ENCODE measurements around the gene GPAM. TPM values are rescaled to one million over a fixed set of nuclear protein-coding genes. Genes with fewer than 3 reads are reported as not detected.

Gene GPAM
- total and polyA plus RNA-seq, 7 experiments from 2014 or later = 2.6 to 11.3 (median 4.3) TPM

GRCh38 chr10:112140110-112140970, 43.2 kb downstream of the GPAM start:
- peaks cover 0 to 4% (median 0%) of the 10 kb centered on the region in 7 donors for H3K4me1 Mint-ChIP-seq
- no peak overlapping the region for H3K4me3 ChIP-seq (ENCODE audit: low read length)
- intact Hi-C loops (cut with micrococcal nuclease) = loop anchor here (1.0 to 2.0 kb wide), 3 partner anchors 175 to 1394 kb away; no protein-coding TSS in a partner anchor
- ChIA-PET POLR2A (no interaction called here), CTCF (interaction anchor here (0.7 to 1.1 kb wide), 3 partner anchors 18 to 1531 kb away, joined by 3 read pairs; no protein-coding TSS in a partner anchor)
- no peak overlapping the region for H3K4me3 Mint-ChIP-seq
- peaks cover 0 to 9% (median 0%) of the 10 kb centered on the region in 5 donors for H3K27me3 Mint-ChIP-seq
- no peaks in the 10 kb centered on the region for H3K9me3 Mint-ChIP-seq
- H3K27ac Mint-ChIP-seq = no peak overlapping the region
- no peaks in the 10 kb centered on the region for H3K36me3 ChIP-seq (ENCODE audit: control insufficient read depth in 2 of 3, insufficient read depth in 3 of 3, low read length in 3 of 3)
- no peaks in the 10 kb centered on the region for H3K4me1 ChIP-seq (ENCODE audit: control insufficient read depth in 2 of 2, insufficient read depth in 2 of 2, low read length in 2 of 2)
- DNase-seq (peak; percentile 15 to 72 (median 43)), ATAC-seq (peak; percentile 87)
- H3K27me3 ChIP-seq (ENCODE audit: control insufficient read depth in 2 of 2, insufficient read depth in 2 of 2, low read length in 2 of 2) = no peaks in the 10 kb centered on the region
- H3K36me3 Mint-ChIP-seq = no peaks in the 10 kb centered on the region
- H3K27ac ChIP-seq (ENCODE audit: low read depth, low read length) = no peak overlapping the region
- H3K9me3 ChIP-seq (ENCODE audit: control insufficient read depth in 2 of 3, low read length in 3 of 3) = no peaks in the 10 kb centered on the region

GRCh38 chr10:112139176-112139575, 44.4 kb downstream of the GPAM start:
- CTCF ChIA-PET = interaction anchor here (0.8 to 0.9 kb wide), 2 partner anchors 14 to 299 kb away, joined by 3 read pairs; no protein-coding TSS in a partner anchor
- H3K4me3 Mint-ChIP-seq = no peak overlapping the region
- peaks cover 0 to 9% (median 0%) of the 10 kb centered on the region in 5 donors for H3K27me3 Mint-ChIP-seq
- no peaks in the 10 kb centered on the region for H3K27me3 ChIP-seq (ENCODE audit: control insufficient read depth in 2 of 2, insufficient read depth in 2 of 2, low read length in 2 of 2)
- no peaks in the 10 kb centered on the region for H3K9me3 Mint-ChIP-seq
- H3K36me3 Mint-ChIP-seq = no peaks in the 10 kb centered on the region
- no peaks in the 10 kb centered on the region for H3K4me1 ChIP-seq (ENCODE audit: control insufficient read depth in 2 of 2, insufficient read depth in 2 of 2, low read length in 2 of 2)
- POLR2A ChIA-PET = no interaction called here
- DNase-seq = no peak
- peaks cover 0 to 4% (median 0%) of the 10 kb centered on the region in 7 donors for H3K4me1 Mint-ChIP-seq
- intact Hi-C loops (cut with micrococcal nuclease) = loop anchor here (5.0 kb wide), 2 partner anchors 333 to 1527 kb away; no protein-coding TSS in a partner anchor
- H3K4me3 ChIP-seq (ENCODE audit: low read length) = no peak overlapping the region
- no peak for ATAC-seq
- no peak overlapping the region for H3K27ac ChIP-seq (ENCODE audit: low read depth, low read length)
- H3K36me3 ChIP-seq (ENCODE audit: control insufficient read depth in 2 of 3, insufficient read depth in 3 of 3, low read length in 3 of 3) = no peaks in the 10 kb centered on the region
- no peaks in the 10 kb centered on the region for H3K9me3 ChIP-seq (ENCODE audit: control insufficient read depth in 2 of 3, low read length in 3 of 3)
- no peak overlapping the region for H3K27ac Mint-ChIP-seq

- CTCF ChIA-PET = interaction anchor here (0.7 to 2.1 kb wide), 10 partner anchors 9 to 1525 kb away, joined by 3 to 8 read pairs (median 3); no protein-coding TSS in a partner anchor
- Mint-ChIP-seq H3K27ac (no peak overlapping the region), H3K36me3 (no peaks in the 10 kb centered on the region), H3K4me1 (peaks cover 0 to 4% (median 0%) of the 10 kb centered on the region in 7 donors), H3K9me3 (peaks cover 0 to 2% (median 0%) of the 10 kb centered on the region in 11 donors), H3K4me3 (no peak overlapping the region), H3K27me3 (peaks cover 0 to 9% (median 0%) of the 10 kb centered on the region in 5 donors)
- Histone ChIP-seq H3K4me1 (ENCODE audit: control insufficient read depth in 2 of 2, insufficient read depth in 2 of 2, low read length in 2 of 2) (no peaks in the 10 kb centered on the region), H3K4me3 (ENCODE audit: low read length) (no peak overlapping the region), H3K9me3 (ENCODE audit: control insufficient read depth in 2 of 3, low read length in 3 of 3) (no peaks in the 10 kb centered on the region), H3K27ac (ENCODE audit: low read depth, low read length) (no peak overlapping the region), H3K36me3 (ENCODE audit: control insufficient read depth in 2 of 3, insufficient read depth in 3 of 3, low read length in 3 of 3) (no peaks in the 10 kb centered on the region), H3K27me3 (ENCODE audit: control insufficient read depth in 2 of 2, insufficient read depth in 2 of 2, low read length in 2 of 2) (no peaks in the 10 kb centered on the region)
- POLR2A ChIA-PET = no interaction called here
- DNase-seq = peak; percentile 20 to 68 (median 37)
- peak; percentile 58 for ATAC-seq
- intact Hi-C loops (cut with micrococcal nuclease) = loop anchor here (2.0 to 5.0 kb wide), 3 partner anchors 335 to 1827 kb away; no protein-coding TSS in a partner anchor
These were observed 46.2 kb downstream of the GPAM start for GRCh38 chr10:112137154-112137987.

- Mint-ChIP-seq H3K27me3 (peaks cover 0 to 9% (median 0%) of the 10 kb centered on the region in 5 donors), H3K4me1 (peaks cover 0 to 4% (median 0%) of the 10 kb centered on the region in 7 donors), H3K9me3 (peaks cover 0 to 2% (median 0%) of the 10 kb centered on the region in 11 donors), H3K36me3 (no peaks in the 10 kb centered on the region), H3K27ac (no peak overlapping the region), H3K4me3 (no peak overlapping the region)
- H3K36me3 ChIP-seq (ENCODE audit: control insufficient read depth in 2 of 3, insufficient read depth in 3 of 3, low read length in 3 of 3) = no peaks in the 10 kb centered on the region
- ChIA-PET CTCF (interaction anchor here (0.7 to 2.1 kb wide), 7 partner anchors 10 to 1524 kb away, joined by 3 to 8 read pairs (median 4); no protein-coding TSS in a partner anchor), POLR2A (no interaction called here)
- no peaks in the 10 kb centered on the region for H3K27me3 ChIP-seq (ENCODE audit: control insufficient read depth in 2 of 2, insufficient read depth in 2 of 2, low read length in 2 of 2)
- ATAC-seq = no peak
- no peak overlapping the region for H3K4me3 ChIP-seq (ENCODE audit: low read length)
- H3K27ac ChIP-seq (ENCODE audit: low read depth, low read length) = no peak overlapping the region
- no peaks in the 10 kb centered on the region for H3K9me3 ChIP-seq (ENCODE audit: control insufficient read depth in 2 of 3, low read length in 3 of 3)
- intact Hi-C loops (cut with micrococcal nuclease) = loop anchor here (2.0 to 5.0 kb wide), 3 partner anchors 336 to 1826 kb away; no protein-coding TSS in a partner anchor
- DNase-seq = no peak
- no peaks in the 10 kb centered on the region for H3K4me1 ChIP-seq (ENCODE audit: control insufficient read depth in 2 of 2, insufficient read depth in 2 of 2, low read length in 2 of 2)
These were observed 46.9 kb downstream of the GPAM start for GRCh38 chr10:112136486-112137153.

- peaks cover 0 to 2% (median 0%) of the 10 kb centered on the region in 11 donors for H3K9me3 Mint-ChIP-seq
- H3K9me3 ChIP-seq (ENCODE audit: control insufficient read depth in 2 of 3, low read length in 3 of 3) = no peaks in the 10 kb centered on the region
- POLR2A ChIA-PET = no interaction called here
- H3K4me3 Mint-ChIP-seq = no peak overlapping the region
- H3K27me3 Mint-ChIP-seq = peaks cover 0 to 9% (median 0%) of the 10 kb centered on the region in 5 donors
- no peak overlapping the region for H3K27ac ChIP-seq (ENCODE audit: low read depth, low read length)
- H3K4me3 ChIP-seq (ENCODE audit: low read length) = no peak overlapping the region
- no peaks in the 10 kb centered on the region for H3K36me3 ChIP-seq (ENCODE audit: control insufficient read depth in 2 of 3, insufficient read depth in 3 of 3, low read length in 3 of 3)
- intact Hi-C loops (cut with micrococcal nuclease) = loop anchor here (2.0 to 5.0 kb wide), 3 partner anchors 337 to 1825 kb away; no protein-coding TSS in a partner anchor
- peaks cover 0 to 4% (median 0%) of the 10 kb centered on the region in 7 donors for H3K4me1 Mint-ChIP-seq
- H3K27me3 ChIP-seq (ENCODE audit: control insufficient read depth in 2 of 2, insufficient read depth in 2 of 2, low read length in 2 of 2) = no peaks in the 10 kb centered on the region
- no peaks in the 10 kb centered on the region for H3K4me1 ChIP-seq (ENCODE audit: control insufficient read depth in 2 of 2, insufficient read depth in 2 of 2, low read length in 2 of 2)
- CTCF ChIA-PET = no interaction called here
- no peak for ATAC-seq
- no peaks in the 10 kb centered on the region for H3K36me3 Mint-ChIP-seq
- no peak overlapping the region for H3K27ac Mint-ChIP-seq
- DNase-seq = no peak
These were observed 48.0 kb downstream of the GPAM start for GRCh38 chr10:112135604-112136003.

- no peaks in the 10 kb centered on the region for H3K27me3 ChIP-seq (ENCODE audit: control insufficient read depth in 2 of 2, insufficient read depth in 2 of 2, low read length in 2 of 2)
- no peaks in the 10 kb centered on the region for H3K36me3 ChIP-seq (ENCODE audit: control insufficient read depth in 2 of 3, insufficient read depth in 3 of 3, low read length in 3 of 3)
- Mint-ChIP-seq H3K4me1 (peaks cover 0 to under 1% (median 0%) of the 10 kb centered on the region in 7 donors), H3K4me3 (no peak overlapping the region), H3K27ac (no peak overlapping the region), H3K9me3 (peaks cover 0 to 2% (median 0%) of the 10 kb centered on the region in 11 donors), H3K36me3 (no peaks in the 10 kb centered on the region), H3K27me3 (no peaks in the 10 kb centered on the region)
- no peaks in the 10 kb centered on the region for H3K4me1 ChIP-seq (ENCODE audit: control insufficient read depth in 2 of 2, insufficient read depth in 2 of 2, low read length in 2 of 2)
- CTCF ChIA-PET = no interaction called here
- DNase-seq (no peak), ATAC-seq (no peak)
- H3K9me3 ChIP-seq (ENCODE audit: control insufficient read depth in 2 of 3, low read length in 3 of 3) = no peaks in the 10 kb centered on the region
- no peak overlapping the region for H3K27ac ChIP-seq (ENCODE audit: low read depth, low read length)
- no peak overlapping the region for H3K4me3 ChIP-seq (ENCODE audit: low read length)
- intact Hi-C loops (cut with micrococcal nuclease) = no loop called here
- POLR2A ChIA-PET = no interaction called here
These were observed 51.1 kb downstream of the GPAM start for GRCh38 chr10:112132435-112132834.

Measured in naive thymus-derived CD4-positive, alpha-beta T cell (primary cell).